PC-9 (cell line): ENCODE data around the gene CYB561. TPM values are rescaled to one million over a fixed set of nuclear protein-coding genes. Genes with fewer than 3 reads are reported as not detected.

Experiments used
- BruUV-seq: library from RNA; stranded (reverse); fragments of 400-500 nt; replicated peaks from 2 replicates; lab custom pipeline; 2021; lab: Mats Ljungman, UMichigan
- CTCF ChIA-PET: fragments of 300-600 bp; sonication (Branson Sonifier 250); formaldehyde crosslinking; loops from one replicate; lab custom pipeline; 2022; ENCODE audit warnings: antibody characterized with exemption; lab: Charles Lee
- POLR2A ChIA-PET: fragments of 300-600 bp; sonication (Branson Sonifier 250); formaldehyde crosslinking; loops from one replicate; lab custom pipeline; 2022; ENCODE audit warnings: antibody characterized with exemption; ENCODE audit not compliant: unreplicated experiment; lab: Charles Lee
- DNase-seq, 2 experiments: peaks; one replicate each; pipeline versions ENCODE4 v3.0.0 to v3.0.0-alpha.2; 2015 to 2022; ENCODE audit warnings: mixed read lengths in 1 of 2
- H2AFZ ChIP-seq: fragments of 200-600 bp; sonication (generic); 2 replicates; pipeline ENCODE4 v1.8.1; 2017; ENCODE audit warnings: antibody characterized with exemption
- H3F3A ChIP-seq: fragments of 200-600 bp; sonication (generic); 2 replicates; pipeline ENCODE4 v1.8.1; 2017; ENCODE audit warnings: antibody characterized with exemption, mild to moderate bottlenecking, low read depth; ENCODE audit not compliant: insufficient read depth
- H3K27ac ChIP-seq: fragments of 200-600 bp; sonication (generic); 2 replicates; pipeline ENCODE4 v1.6.1; 2016; ENCODE audit warnings: mixed run types
- H3K27me3 ChIP-seq: fragments of 200-600 bp; sonication (generic); 2 replicates; pipeline ENCODE4 v1.6.1; 2016; ENCODE audit warnings: low read depth, mixed run types; ENCODE audit not compliant: insufficient read depth
- H3K36me3 ChIP-seq: fragments of 200-600 bp; sonication (generic); 2 replicates; pipeline ENCODE4 v1.6.1; 2016; ENCODE audit warnings: low read depth, mixed run types
- H3K4me1 ChIP-seq: fragments of 200-600 bp; sonication (generic); replicated peaks from 2 replicates; pipeline ENCODE4 v1.6.1; 2016; ENCODE audit warnings: mixed run types; ENCODE audit not compliant: insufficient read depth
- H3K4me2 ChIP-seq: fragments of 200-600 bp; sonication (generic); 2 replicates; pipeline ENCODE4 v1.6.1; 2017; ENCODE audit warnings: mixed run types
- H3K4me3 ChIP-seq: fragments of 200-600 bp; sonication (generic); 2 replicates; pipeline ENCODE4 v1.6.1; 2016; ENCODE audit warnings: mixed run types
- H3K79me2 ChIP-seq: fragments of 200-600 bp; sonication (generic); 2 replicates; pipeline ENCODE4 v1.6.1; 2017; ENCODE audit warnings: low read depth, mixed run types
- H3K9me2 ChIP-seq: fragments of 200-600 bp; sonication (generic); 2 replicates; pipeline ENCODE4 v1.8.1; 2017; ENCODE audit warnings: mild to moderate bottlenecking; ENCODE audit not compliant: insufficient read depth
- H3K9me3 ChIP-seq: fragments of 200-600 bp; sonication (generic); 2 replicates; pipeline ENCODE4 v1.8.1; 2016; ENCODE audit warnings: low read depth; ENCODE audit not compliant: insufficient read depth
- H4K20me1 ChIP-seq: fragments of 200-600 bp; sonication (generic); 2 replicates; pipeline ENCODE4 v1.8.1; 2017; ENCODE audit not compliant: insufficient read depth
- CTCF ChIP-seq: fragments of 200-600 bp; sonication (generic); conservative IDR thresholded peaks from 2 replicates; pipeline ENCODE4 v1.6.1; 2017; ENCODE audit warnings: mixed run types, antibody characterized with exemption, mild to moderate bottlenecking, moderate library complexity
- EZH2 ChIP-seq: fragments of 200-600 bp; sonication (generic); IDR thresholded peaks from 2 replicates; pipeline ENCODE4 v1.8.0; 2017; ENCODE audit warnings: antibody characterized with exemption, low read depth
- intact Hi-C: fragments of 100-400 bp; cut with micrococcal nuclease; formaldehyde crosslinking; loops from one replicate; pipeline ENCODE4 v1.10.0; 2022; ENCODE audit not compliant: unreplicated experiment
- total RNA-seq: library from RNA; stranded (reverse); gene quantifications from 2 replicates; pipeline ENCODE4 v1.2.3, GENCODE V29; 2021

Gene CYB561
- total RNA-seq, 1 experiment from 2014 or later = 71.6 TPM

DNA sequence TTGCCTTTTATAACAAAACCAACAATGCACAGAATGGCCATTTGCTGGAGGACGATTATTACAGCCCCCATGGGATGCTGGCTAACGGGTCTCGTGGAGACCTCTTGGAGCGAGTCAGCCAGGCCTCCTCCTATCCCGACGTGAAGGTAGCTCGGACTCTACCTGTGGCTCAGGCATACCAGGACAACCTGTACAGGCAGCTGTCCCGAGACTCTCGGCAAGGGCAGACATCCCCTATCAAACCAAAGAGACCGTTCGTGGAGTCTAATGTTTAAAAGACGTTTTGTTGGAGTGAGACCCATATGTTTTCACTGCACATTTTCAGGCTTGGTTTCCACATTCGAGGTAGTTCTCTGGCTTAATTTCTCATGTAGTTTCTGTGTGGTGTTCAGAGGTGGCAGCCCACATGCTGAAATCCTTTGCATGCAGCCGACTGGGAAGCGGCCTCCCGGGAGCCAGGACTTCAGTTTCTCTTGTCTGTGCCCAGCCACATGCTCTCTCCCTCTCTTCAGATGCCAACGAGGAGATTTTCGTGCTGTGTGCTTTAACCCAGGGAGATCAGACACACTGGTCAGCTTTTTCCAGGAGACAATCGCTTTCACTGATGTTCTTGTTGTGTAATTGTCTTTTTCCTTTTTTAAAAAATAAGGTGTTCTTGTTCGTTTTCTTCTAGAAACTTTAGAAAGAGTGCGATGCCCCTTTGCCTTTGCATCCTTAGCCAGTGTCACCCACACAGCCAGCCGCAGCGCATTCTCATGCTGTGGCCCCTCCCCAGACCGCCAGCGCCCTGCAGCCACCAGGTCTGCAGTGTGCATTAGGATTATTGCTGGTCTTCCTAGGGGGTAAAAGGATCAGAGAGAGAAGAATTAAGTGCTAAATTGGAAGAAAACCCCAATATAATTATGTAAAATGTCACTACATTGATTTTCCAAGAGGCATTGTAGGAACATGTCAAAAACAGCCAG is 24.1 kb downstream of the CYB561 start:
- no peak overlapping the region for H3K4me3 ChIP-seq
- no peaks in the 10 kb centered on the region for H3K9me2 ChIP-seq
- TF ChIP-seq EZH2 = no peak
- no peak for TF ChIP-seq CTCF

GRCh38 chr17:63420868-63421680 is 25.0 kb downstream of the CYB561 start:
- Histone ChIP-seq H3K79me2 (no peaks in the 10 kb centered on the region), H3F3A (peaks cover 15% of the 10 kb centered on the region), H3K9me3 (no peaks in the 10 kb centered on the region), H3K4me1 (no peaks in the 10 kb centered on the region), H4K20me1 (peaks cover 26% of the 10 kb centered on the region), H3K27me3 (no peaks in the 10 kb centered on the region), H3K9me2 (no peaks in the 10 kb centered on the region), H3K4me2 (no peak overlapping the region), H3K36me3 (peaks cover 21% of the 10 kb centered on the region), H3K27ac (no peak overlapping the region), H2AFZ (no peak overlapping the region), H3K4me3 (no peak overlapping the region)
- DNase-seq = no peak
- intact Hi-C loops = loop anchor here (10.0 kb wide), 1 partner anchor 424 kb away; the partner anchor contains the start of gene SMARCD2
- ChIA-PET POLR2A (no interaction called here), CTCF (no interaction called here)
- TF ChIP-seq CTCF = no peak
- TF ChIP-seq EZH2 = no peak
- no TSS peak for BruUV-seq

More for the DNA sequence above, 24.1 kb downstream of the CYB561 start:
- ChIA-PET POLR2A (interaction anchor here (0.6 kb wide), 1 partner anchor 137 kb away, joined by 10 read pairs; no protein-coding TSS in a partner anchor), CTCF (no interaction called here)
- peaks cover 27% of the 10 kb centered on the region for H3K36me3 ChIP-seq
- no peaks in the 10 kb centered on the region for H3K27me3 ChIP-seq
- no peaks in the 10 kb centered on the region for H3K9me3 ChIP-seq
- no peak for DNase-seq
- no peak overlapping the region for H3K4me2 ChIP-seq
- no peak overlapping the region for H2AFZ ChIP-seq
- H3K4me1 ChIP-seq = no peaks in the 10 kb centered on the region
- intact Hi-C loops = loop anchor here (10.0 kb wide), 1 partner anchor 423 kb away; the partner anchor contains the start of gene SMARCD2
- no peaks in the 10 kb centered on the region for H3K79me2 ChIP-seq
- H3K27ac ChIP-seq = no peak overlapping the region
- H4K20me1 ChIP-seq = peaks cover 31% of the 10 kb centered on the region
- H3F3A ChIP-seq = peaks cover 17% of the 10 kb centered on the region
- no TSS peak for BruUV-seq
